Erythroblast (primary cell): Measurements from ENCODE around the gene ASPM.
"Not testable (repeated sequence)": the region's sequence is repeated elsewhere in the genome, so short reads cannot be mapped to it uniquely, and the experiment has no call there.

Source experiments
- DNase-seq, 2 experiments: peaks; one replicate each; lab custom pipeline; 2025; lab: John Stamatoyannopoulos, UW
- GATA1 ChIP-seq: IDR thresholded peaks from 2 replicates; pipeline ENCODE4 v1.6.1; 2011; ENCODE audit warnings: low read depth, mild to moderate bottlenecking, control low read depth, low read length, moderate library complexity
- POLR2A ChIP-seq: IDR thresholded peaks from 2 replicates; pipeline ENCODE4 v1.6.1; 2011; ENCODE audit warnings: mild to moderate bottlenecking, low read length

The ASPM gene

DNA sequence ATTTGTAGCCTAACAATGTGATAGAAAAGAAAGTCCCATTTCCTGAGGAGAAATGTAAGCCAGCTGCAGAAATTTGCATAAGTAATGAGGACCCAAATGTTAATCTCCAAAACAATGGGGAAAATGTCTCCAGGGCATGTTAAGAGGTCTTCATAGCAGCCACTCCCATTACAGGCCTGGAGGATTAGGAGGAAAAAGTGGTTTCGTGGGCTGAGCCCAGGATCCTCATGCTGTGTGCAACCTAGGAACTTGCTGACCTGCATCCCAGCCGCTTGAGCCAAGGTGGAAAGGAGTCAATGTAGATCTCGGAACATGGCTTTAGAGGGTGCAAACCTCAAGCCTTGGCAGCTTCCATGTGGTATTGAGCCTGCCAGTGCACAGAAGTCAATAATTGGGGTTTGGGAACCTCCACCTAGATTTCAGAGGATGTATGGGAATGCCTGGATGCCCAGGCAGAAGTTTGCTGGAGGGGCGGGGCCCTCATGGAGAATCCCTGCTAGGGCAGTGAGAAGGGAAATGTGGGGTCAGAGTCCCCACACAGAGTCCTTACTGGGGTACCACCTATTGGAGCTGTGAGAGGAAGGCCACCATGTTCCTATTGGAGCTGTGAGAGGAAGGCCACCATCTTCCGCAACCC lies 65.2 kb downstream of the ASPM start:
- no peak for TF ChIP-seq GATA1
- no peak for DNase-seq

DNA sequence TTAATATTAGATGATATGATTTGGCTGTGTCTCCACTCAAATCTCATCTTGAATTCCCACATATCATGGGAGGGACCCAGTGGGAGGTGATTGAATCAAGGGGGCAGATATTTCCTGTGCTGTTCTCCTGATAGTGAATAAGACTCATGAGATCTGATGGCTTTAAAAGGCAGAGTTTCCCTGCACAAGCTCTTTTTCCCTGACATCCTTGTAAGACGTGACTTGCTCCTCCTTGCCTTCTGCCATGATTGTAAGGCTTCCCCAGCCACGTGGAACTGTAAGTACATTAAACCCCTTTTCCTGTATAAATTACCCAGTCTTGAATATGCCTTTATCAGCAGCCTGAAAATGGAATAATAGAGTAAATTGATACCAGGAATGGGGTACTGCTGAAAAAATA lies 66.1 kb downstream of the ASPM start:
- TF ChIP-seq GATA1, result no peak
- no peak for DNase-seq

DNA sequence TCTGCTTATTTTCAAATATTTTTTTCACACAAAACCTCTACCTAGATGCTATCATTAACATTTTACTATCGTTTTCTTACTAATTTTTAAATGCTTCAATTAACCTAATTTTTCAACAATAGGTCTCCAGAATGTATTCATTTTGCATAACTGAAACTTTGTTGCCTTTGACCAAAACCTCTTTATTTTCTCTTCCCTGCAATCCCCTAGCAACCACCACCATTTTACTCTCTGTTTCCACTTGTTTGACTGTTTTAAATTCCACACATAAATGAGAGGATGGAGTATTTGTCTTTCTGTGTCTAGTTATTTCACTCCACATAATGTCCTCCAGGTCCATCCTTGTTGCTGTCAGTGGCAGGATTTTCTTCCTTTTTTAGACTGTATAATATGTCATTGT lies 69.9 kb downstream of the ASPM start:
- no peak for DNase-seq
- TF ChIP-seq GATA1, result no peak
- TF ChIP-seq POLR2A, result no peak

DNA sequence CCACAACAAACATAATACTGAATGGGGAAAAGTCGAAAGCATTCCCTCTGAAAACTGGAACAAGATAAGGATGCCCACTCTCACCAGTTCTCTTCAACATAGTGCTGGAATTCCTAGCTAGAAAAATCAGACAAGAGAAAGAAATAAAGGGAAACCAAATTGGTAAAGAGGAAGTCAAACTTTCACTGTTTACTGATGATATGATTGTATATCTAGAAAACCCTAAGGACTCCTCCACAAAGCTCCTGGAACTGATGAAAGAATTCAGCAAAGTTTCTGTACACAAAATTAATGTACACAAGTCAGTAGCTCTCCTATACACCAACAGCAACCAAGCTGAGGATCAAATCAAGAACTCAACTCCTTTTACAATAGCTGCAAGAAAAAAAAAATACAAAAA lies 72.5 kb downstream of the ASPM start:
- DNase-seq, result no peak
- TF ChIP-seq POLR2A, result no peak
- TF ChIP-seq GATA1, result no peak

DNA sequence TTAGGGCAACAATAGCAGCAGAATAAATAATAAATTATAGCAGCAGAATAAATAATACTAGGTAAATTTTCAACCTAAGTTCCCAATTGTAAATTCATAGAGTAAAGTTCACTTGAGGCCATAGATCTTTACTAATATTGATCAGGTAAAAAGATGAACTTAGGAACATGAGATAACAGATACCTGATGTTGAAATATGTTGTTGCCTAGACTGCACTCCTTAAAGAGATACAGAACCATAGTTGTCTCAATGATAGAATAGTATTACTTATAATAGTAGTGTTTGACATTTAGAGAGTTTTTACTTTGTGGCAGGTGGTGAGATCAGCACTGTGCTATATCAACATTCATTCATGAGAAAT lies 79.0 kb downstream of the ASPM start:
- TF ChIP-seq POLR2A (no peak), GATA1 (no peak)
- DNase-seq, result no peak

DNA sequence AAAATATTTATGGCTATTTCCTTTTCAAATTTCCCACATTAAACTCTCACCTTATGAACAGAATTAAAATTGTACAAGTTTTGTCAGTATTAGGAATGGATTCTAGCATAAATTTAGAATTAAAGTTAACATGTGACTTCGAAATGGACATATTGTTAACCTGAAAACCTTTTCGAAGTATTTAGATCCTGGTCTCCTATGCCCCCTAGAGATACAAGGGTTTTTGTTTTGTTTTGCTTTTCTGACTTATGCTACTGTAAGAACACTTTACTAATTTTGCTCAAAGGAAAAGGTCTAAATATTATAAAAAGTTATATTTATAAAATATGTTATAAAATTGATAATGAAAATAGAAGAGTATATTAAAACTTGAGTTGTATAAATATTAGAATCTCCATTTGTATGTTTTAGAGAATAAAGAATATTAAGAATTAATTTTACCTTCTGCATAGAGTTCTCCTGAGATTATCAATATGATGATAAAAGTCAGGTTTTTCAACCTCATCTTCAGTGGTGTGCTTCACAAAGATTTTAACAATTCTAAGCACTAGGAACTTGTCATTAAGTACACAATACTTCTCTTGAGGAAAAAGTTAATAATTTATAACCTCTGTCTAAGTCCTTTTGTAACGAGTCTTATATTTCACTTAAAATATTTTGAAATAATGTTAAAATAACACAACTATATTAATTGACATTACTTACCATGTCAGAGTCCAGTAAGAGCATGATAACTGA lies 79.6 kb downstream of the ASPM start, which contains the start of gene F13B:
Gene F13B (minus strand): TSS at position 542 of the 738 bp plus-strand sequence. CDS start 37 bp downstream, at position 505.
- TF ChIP-seq GATA1 (no peak), POLR2A (no peak)
- DNase-seq, result no peak

DNA sequence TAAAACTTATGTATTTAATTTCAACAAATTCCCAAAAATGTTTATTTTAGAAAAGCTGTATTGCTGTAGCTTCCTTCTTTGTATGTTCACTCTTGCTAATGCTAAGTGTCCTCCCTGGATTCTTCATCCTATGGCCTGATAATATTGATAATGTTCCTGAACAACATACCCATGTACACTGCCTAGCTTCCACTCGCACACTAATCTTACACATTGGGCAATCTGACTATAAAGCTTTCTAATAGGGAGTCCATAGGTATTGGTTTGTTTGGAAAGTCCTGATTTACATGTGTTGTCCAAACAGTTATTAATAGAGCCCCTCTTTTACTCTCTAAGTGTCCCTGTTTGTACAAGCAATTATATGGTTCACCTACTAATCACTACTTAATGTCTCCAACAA lies 80.2 kb downstream of the ASPM start:
- TF ChIP-seq GATA1 (no peak), POLR2A (no peak)
- no peak for DNase-seq

DNA sequence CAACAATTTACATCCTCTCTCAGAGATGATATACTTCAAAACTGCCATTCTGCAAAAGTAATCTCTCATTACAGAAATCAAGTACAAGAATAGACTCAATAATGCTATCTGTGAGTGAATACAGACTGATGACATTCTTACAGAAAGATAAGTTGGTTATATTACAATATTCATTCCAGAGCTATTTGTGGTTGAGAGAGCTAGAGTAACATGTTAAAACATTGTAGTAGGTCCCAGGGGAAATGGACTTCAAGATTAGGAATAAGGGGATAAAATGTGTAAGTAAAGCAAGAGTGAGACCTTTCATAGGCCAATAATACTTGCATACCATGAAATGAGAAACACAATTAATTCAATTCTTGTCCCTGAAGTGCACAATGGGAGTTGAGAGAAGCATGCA lies 80.9 kb downstream of the ASPM start:
- TF ChIP-seq GATA1, result no peak
- TF ChIP-seq POLR2A, result no peak
- DNase-seq, result no peak

DNA sequence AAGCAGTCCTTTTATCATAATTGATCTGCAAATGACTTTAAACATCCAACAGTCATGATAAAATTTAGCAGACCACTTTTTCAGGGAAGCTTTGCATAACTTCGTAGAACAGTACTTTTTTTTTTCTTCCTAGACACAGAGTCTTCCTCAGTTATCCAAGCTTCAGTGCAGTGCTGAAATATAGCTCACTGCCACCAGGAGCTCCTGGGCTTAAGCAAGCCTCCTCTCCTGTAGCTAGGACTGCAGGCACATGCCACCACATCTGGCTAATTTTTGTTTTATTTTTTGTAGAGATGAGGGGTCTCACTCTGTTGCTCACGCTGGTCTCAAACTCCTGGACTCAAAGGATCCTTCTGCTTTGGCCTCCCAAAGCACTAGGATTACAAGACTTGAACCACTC lies 83.3 kb downstream of the ASPM start:
- TF ChIP-seq POLR2A (no peak), GATA1 (no peak)

DNA sequence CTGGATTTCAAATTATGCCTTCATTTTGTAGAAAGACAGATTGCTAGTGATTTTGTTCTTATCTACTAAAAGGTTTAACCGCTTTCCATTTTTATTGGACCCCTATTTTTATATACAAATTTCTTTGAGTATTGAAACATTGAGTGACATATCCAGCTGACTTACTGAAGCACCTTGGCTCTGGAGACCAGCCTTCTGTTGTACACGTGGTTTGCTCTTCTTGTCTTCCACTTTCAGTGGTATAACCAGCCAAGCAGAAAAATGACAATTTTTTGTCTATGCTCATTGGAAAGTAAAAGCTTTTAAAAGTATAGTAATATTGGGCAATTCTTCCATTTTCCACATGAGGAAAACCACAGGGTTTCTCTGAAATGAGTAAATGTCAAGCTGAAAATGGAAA lies 83.8 kb downstream of the ASPM start:
- no peak for TF ChIP-seq GATA1
- no peak for TF ChIP-seq POLR2A
- DNase-seq, result no peak

More for the DNA sequence above, 83.3 kb downstream of the ASPM start:
- no peak for DNase-seq

DNA sequence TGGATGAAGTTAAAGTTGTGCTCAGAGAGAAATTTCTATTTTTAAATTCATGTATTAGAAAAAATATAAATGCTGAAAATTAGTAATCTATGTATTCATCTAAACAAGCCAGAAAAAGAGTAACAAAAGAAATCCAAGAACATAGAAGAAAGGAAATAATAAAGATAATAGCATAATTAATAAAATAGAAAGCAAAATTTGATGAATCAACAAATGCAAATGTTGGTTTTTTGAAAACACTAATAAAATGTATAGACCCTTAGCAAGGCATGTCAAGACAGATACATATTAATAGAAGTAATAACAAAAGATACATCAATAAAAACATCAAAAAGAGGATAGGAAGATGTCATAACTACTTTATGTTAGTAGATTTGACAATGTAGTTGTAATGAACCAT lies 97.4 kb downstream of the ASPM start:
- TF ChIP-seq GATA1, result no peak
- TF ChIP-seq POLR2A, result no peak
- no peak for DNase-seq

DNA sequence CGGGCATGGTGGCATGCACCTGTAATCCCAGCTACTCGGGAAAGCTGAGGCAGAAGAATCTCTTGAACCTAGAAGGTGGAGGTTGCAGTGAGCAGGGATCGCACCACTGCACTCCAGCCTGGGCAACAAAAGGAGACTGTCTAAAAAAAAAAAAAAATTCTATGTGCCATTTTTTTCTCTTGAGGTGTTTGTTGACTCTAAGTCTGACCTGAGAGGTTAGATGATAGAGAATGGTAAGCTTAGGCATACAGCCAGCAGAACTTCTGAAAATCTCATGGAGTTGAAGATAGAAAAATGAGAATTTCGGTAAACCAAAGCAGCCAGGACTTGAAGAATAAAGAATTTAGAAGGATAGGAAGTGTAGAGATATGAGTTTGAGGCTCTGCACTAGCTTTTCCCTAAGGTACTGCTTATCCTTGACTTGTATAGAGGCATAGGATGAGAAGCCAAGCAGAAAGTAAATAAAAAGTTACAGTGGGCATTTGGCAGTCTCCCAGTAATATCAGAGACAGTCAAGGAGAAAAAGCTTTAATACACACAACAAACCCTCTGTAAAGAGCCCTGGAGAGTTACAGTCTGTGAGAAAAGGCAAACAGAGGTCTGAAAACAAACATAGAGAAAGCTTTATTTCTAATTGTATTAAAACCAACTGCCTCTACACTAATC lies 103.7 kb downstream of the ASPM start:
- TF ChIP-seq GATA1 (no peak), POLR2A (no peak)
- no peak for DNase-seq

DNA sequence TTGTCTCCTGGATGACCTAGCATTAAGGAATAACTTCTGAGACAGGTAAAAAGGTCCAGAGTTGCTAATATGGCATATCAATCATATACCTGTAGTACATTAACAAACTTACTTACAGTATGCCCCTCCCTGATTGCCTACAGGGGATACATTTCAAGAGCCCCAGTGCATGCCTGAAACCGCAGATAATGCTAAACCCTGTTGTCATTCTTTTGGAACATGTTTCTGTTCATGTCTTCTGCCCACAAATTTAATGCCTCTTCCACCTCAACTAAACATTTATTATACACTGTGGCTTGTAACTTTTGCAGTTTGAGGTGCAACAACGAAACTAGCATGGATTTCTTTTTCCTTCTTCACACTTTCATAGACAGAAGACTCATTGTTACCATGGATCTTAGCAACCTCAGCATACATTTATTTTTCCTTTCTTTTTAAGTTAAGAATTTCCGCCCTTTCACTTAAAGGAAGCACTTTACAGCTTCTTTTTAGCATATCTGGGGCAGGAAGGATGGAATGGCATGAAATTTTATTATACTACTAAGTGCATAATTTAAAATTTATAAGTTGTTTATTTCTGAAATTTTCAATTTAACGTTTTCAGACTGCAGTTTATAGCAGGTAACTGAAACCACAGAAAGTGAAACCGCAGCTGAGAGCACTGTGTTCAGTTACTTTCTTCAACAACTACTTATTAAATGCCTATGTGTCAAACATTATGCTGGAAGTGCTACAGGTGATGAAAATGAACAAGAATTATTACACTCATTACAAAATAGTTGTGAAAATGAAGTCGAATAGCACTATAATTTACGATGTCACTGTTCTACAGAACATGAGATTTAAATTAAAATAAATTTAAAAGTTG lies 104.7 kb downstream of the ASPM start:
- no peak for DNase-seq
- TF ChIP-seq POLR2A, result no peak
- no peak for TF ChIP-seq GATA1

DNA sequence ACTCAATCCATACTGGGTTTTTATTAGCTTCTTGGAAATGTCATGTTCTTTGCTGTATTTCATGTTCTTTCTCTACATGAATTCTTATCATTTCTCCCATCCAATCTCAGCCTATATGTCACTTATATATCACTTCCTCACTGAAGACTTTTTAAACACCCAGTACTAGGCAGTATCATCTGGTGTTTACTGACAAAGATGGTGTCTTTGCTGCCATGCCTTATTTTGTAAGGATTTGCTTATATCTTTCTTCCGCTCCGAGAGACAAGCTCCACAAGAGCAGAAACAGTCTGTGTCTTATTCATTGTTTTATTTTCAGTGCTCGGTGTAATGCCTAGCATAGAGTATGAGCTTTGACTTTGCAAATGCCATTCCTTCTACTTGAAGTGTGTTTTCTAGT lies 109.6 kb downstream of the ASPM start:
- no peak for DNase-seq
- no peak for TF ChIP-seq GATA1

DNA sequence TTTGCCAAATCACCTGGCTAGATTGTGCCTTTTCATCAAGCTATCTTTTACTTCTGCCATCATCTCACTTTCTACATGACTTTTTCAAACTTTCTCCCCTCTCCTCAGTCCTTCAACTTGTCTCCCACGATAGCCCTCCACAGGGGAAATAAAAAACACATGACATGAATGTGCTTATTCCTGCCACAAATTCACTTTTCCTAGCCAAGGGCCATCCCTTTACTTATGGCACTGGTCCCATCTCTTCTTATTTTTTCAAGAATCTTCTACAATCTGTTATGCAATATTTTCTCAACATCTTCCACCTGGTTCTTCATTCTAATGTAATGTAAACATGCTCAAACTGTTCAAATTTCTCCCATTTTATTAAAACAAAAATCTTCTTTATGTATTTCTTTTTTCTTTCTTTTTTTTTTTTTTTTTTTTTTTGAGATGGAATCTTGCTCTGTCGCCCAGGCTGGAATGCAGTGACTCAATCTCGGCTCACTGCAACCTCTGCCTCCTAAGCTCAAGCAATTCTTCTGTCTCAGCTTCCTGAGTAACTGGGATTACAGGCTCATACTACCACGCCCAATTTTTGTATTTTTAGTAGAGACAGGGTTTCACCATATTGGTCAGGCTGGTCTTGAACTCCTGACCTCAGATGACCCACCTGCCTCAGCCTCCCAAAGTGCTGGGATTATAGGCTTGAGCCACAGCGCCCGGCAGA lies 111.7 kb downstream of the ASPM start:
- DNase-seq, result not testable (repeated sequence)
